ENCODE data around the gene LHFPL4.

The LHFPL4 gene

DNA sequence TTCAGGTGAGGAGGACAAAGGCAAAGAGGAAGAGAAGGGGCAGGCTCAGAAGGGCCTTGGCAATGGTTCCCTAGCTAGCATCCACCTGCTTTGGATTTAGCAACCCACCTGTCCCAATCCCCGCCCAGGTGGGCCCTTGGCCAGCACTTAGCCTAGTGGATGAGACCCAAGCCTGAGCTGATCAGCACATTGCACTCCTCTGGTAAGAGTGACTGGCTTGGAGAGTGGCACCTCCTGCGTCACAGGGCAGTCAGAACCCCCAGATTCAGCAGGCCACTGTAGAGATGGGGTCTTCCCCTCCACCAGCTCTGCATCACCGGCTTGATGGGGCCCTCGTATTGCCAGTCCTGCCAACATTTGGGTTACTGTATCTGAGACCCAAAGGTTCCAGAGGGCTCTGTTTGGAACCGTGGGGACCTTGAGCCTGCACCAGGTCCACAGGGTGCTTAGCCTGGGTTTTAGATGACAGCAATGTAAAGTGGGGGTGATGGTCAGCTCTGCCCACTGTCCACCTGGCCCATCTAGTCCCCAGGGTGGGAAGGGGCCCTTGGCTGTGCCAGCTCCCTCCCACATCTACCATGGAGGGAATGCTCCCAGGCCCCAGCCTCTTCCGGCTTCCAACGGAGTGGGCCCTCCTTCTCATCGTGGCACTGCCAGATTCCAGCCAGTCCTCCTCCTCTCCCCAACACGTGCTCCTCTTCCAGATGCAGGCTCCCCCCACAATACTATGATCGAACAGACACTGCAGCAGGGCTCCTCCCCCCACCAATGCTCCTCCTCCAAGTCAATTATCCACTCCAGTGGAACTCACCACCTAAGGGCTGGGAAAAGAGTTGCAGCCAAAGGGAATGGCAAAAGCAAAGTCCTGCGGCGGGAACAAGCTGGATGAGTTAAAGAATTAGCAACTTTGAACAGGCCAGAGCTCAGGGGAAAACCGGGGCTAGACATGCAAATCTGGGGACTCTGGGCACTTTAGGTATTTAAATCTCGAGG, 45.7 kb downstream of the LHFPL4 start:
- no peak for DNase-seq (ENCODE audit: low read depth)
- TF ChIP-seq MYC (IDR thresholded peaks at IDR 0.05; ENCODE audit: low read depth, low read length): no peak
- no peak for TF ChIP-seq POLR2A (IDR thresholded peaks at IDR 0.05; ENCODE audit: extremely low read depth, insufficient read length)
- TF ChIP-seq, protein P1, sequence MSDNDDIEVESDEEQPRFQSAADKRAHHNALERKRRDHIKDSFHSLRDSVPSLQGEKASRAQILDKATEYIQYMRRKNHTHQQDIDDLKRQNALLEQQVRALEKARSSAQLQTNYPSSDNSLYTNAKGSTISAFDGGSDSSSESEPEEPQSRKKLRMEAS (IDR thresholded peaks at IDR 0.05; ENCODE audit: low read depth, low read length): no peak
- TF ChIP-seq, protein P2, sequence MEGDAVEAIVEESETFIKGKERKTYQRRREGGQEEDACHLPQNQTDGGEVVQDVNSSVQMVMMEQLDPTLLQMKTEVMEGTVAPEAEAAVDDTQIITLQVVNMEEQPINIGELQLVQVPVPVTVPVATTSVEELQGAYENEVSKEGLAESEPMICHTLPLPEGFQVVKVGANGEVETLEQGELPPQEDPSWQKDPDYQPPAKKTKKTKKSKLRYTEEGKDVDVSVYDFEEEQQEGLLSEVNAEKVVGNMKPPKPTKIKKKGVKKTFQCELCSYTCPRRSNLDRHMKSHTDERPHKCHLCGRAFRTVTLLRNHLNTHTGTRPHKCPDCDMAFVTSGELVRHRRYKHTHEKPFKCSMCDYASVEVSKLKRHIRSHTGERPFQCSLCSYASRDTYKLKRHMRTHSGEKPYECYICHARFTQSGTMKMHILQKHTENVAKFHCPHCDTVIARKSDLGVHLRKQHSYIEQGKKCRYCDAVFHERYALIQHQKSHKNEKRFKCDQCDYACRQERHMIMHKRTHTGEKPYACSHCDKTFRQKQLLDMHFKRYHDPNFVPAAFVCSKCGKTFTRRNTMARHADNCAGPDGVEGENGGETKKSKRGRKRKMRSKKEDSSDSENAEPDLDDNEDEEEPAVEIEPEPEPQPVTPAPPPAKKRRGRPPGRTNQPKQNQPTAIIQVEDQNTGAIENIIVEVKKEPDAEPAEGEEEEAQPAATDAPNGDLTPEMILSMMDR (IDR thresholded peaks at IDR 0.05; ENCODE audit: low read depth, low read length): no peak
- no peak overlapping the region for H3K4me3 ChIP-seq (ENCODE audit: low read depth, low read length)

DNA sequence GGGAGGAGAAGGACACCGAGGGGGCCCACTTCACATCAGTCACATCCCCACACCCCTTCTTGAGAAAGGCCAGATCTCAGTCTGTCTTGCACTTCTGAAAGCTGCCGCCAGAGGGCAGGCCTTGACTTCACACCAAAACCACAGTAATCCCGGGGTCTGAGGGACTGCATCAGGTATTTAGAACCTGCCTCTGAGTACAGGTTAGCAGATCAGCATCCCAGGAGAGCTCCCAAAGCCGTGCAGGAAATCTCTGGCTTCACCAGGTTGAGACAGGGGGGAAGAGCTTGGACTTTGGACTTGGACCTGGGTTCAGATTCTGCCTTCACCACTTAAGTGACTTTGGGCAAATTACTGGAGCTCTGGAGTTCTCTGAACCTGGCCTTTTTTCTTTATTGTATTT, 50.3 kb downstream of the LHFPL4 start:
- TF ChIP-seq, protein P2 (IDR thresholded peaks at IDR 0.05; ENCODE audit: low read depth, low read length): peak; percentile 89
- TF ChIP-seq, protein P1 (IDR thresholded peaks at IDR 0.05; ENCODE audit: low read depth, low read length): no peak
- H3K4me3 ChIP-seq (ENCODE audit: low read depth, low read length): no peak overlapping the region
- DNase-seq (ENCODE audit: low read depth): peak; percentile 77

DNA sequence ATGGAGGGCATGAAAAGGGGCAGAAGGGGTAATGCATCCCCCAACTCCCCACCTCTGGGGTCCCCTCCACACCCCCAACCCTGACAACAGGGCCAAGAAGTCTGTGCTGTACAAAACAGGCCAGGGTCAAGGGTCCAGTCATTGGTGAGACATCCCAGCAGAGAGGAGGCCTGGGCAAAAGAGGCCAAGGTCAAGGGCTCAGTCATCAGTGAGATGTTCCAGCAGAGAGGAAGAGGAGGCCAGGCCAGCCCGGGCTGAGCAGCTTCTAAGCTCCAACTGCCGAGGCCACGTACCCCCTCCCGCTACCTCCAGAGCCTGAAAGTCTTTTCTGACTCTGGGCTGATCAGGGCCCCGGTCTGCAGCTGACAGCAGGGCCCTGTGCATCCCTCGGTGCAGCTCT, 52.4 kb downstream of the LHFPL4 start:
- H3K4me3 ChIP-seq (ENCODE audit: low read depth, low read length): no peak overlapping the region
- TF ChIP-seq MYC (IDR thresholded peaks at IDR 0.05; ENCODE audit: low read depth, low read length) (no peak), POLR2A (IDR thresholded peaks at IDR 0.05; ENCODE audit: extremely low read depth, insufficient read length) (no peak)
- TF ChIP-seq, protein P2 (IDR thresholded peaks at IDR 0.05; ENCODE audit: low read depth, low read length): no peak
- TF ChIP-seq, protein P1 (IDR thresholded peaks at IDR 0.05; ENCODE audit: low read depth, low read length): no peak
- DNase-seq (ENCODE audit: low read depth): no peak

DNA sequence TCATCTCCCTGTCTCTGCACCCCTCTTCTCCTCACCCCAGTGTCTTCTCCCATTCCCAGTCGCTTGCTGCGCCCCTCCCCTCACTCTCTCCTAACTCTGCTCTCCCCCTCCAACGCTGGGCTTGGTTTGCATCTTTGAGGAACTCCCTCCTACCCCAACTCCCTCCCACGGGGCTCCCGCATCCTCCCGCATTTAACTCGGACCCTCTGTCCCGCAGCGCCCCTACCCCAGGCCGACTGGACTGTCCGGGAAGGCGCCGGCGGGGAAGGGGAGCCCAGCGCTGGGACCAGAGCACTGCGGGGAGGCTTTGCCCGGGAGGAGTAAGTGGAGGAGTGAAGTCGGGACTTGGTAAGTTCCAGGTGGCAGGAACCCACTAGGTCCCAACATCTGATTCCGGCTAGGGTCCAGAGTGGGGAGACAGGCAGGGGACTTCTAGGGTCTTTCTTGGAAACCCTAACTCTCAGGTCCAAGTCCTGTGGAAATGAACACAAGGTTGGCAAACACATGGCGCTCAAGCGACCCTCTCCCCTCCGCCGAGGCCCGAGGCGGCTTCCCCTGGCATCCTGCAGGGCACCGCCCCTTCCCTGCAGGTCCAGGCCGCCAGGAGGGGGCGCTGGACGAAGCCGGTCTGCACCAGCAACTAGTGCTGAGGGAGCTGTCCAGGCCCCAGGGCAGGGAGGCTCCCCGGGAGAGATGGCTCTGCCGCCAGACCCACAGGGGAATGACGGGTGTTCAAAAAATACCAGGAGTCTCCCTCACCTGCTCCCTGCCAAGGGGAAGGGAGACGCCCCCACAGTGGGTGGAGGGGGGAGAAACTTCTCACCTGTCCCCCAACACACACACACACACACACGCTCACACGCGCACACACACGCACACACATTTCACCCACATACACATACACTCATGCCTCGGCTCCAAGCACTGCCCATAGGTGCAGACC, 53.2 kb downstream of the LHFPL4 start:
- no peak for TF ChIP-seq MYC (IDR thresholded peaks at IDR 0.05; ENCODE audit: low read depth, low read length)
- TF ChIP-seq, protein P2 (IDR thresholded peaks at IDR 0.05; ENCODE audit: low read depth, low read length): peak; percentile 77
- TF ChIP-seq, protein P1 (IDR thresholded peaks at IDR 0.05; ENCODE audit: low read depth, low read length): no peak
- no peak for TF ChIP-seq POLR2A (IDR thresholded peaks at IDR 0.05; ENCODE audit: extremely low read depth, insufficient read length)
- peak; percentile 73 for DNase-seq (ENCODE audit: low read depth)
- H3K4me3 ChIP-seq (ENCODE audit: low read depth, low read length): no peak overlapping the region

DNA sequence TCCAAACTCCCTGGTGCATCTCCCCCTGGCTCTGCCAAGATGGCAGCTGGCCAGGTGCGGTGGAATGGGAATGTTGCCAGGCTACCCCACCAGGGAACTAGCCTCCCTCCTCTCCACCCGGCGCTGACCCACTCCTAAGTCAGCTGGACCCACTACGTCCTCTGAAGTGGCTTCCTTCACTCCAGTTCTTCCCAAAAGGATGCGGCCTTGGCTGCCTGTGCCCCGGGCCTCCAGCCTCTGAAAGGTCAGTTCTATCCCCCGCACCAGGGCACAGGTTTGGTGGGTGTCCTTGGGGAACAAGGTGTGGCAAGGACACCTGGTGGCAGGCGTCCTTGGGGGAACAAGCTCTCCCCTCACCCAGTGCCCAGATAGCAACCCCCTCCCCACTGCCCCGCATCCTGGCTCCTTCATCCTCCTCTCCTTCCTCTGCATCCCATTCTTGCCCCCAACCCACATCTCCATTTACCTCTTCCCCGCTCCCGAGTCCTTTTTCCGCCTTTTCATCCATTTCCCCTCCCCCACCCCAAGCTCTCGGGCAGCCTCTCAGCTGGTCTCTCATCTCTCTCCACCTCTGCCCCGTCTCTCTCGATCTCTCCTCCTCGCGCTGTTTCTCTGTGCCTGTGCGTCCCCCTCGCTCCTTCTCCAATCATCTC, 54.0 kb downstream of the LHFPL4 start:
- no peak for TF ChIP-seq POLR2A (IDR thresholded peaks at IDR 0.05; ENCODE audit: extremely low read depth, insufficient read length)
- TF ChIP-seq, protein P1 (IDR thresholded peaks at IDR 0.05; ENCODE audit: low read depth, low read length): no peak
- TF ChIP-seq, protein P2 (IDR thresholded peaks at IDR 0.05; ENCODE audit: low read depth, low read length): no peak
- no peak for TF ChIP-seq MYC (IDR thresholded peaks at IDR 0.05; ENCODE audit: low read depth, low read length)
- DNase-seq (ENCODE audit: low read depth): no peak
- H3K4me3 ChIP-seq (ENCODE audit: low read depth, low read length): no peak overlapping the region
